ENCODE measurements around the gene FBXW7. TPM values are rescaled to one million over a fixed set of nuclear protein-coding genes. Genes with fewer than 3 reads are reported as not detected.

Gene FBXW7
- total and polyA plus RNA-seq, 2 of the 8 experiments (the other 6 are each of a cell fraction or from before 2014, with no cell fraction given): 6.0 to 26.7 TPM

DNA sequence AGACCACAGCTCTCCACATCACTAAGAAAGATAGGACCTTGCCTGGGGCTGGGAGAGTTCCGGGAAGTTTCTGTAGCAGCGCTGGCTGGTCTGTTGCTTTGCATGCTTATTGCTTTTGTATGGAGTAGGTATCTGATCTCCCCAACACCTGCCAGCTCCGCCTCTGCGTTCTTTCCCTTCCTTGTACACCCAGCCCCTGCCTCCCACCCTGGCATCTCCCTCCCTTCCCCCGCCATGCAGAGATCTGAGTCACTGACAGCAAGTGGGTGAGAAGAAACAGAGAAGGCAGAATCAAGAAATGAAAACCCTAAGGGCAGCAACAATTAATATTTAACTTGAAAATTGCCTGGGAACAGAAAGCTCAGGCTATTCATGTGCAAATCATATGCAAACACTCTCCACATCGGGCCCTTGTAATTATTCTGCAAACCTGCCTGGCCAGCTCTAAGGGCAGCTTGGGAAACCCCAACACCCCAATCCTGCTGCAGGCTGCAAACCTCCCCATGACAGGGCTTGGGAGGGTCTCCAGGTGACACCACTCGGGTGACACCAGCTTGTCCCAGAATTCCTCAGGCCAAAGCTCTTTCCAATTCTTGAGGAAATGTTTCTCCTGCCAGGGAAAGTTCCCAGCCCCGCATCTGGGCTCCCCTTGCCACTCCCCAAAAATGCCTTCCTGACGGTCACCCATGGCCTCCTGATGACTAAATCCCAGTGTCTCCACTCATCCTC, 257.2 kb downstream of the FBXW7 start:
- no peak overlapping the region for H3K56ac ChIP-seq (replicated peaks; ENCODE audit: insufficient read length, low read depth, low read length)
- no peak for DNase-seq (ENCODE audit: low read depth in 1 of 2, low spot score in 2 of 2)
- H3K36me3 ChIP-seq (ENCODE audit: control insufficient read depth in 2 of 4, insufficient read depth in 4 of 4, low read length in 3 of 4): no peaks in the 10 kb centered on the region
- H3K4me3 ChIP-seq (ENCODE audit: extremely low read depth in 1 of 4, insufficient read depth in 2 of 4, low read depth in 3 of 4, low read length in 4 of 4): no peak overlapping the region
- H3K4ac ChIP-seq (replicated peaks; ENCODE audit: insufficient read length, low read depth, low read length): peak overlapping the region; percentile 33
- H3K27me3 ChIP-seq (replicated peaks in 1 of 4; ENCODE audit: control insufficient read depth in 3 of 4, extremely low read depth in 1 of 4, insufficient read depth in 3 of 4, low read length in 3 of 4): no peaks in the 10 kb centered on the region; a peak in 1 of 7 replicates
- H3K23me2 ChIP-seq (ENCODE audit: low read depth, low read length): no peaks in the 10 kb centered on the region; the same call in 1 of the 2 replicates
- no peak overlapping the region for H4K5ac ChIP-seq (ENCODE audit: insufficient read length, low read depth, low read length)
- H3K9ac ChIP-seq (replicated peaks in 1 of 4; ENCODE audit: extremely low read depth in 1 of 4, low read depth in 3 of 4, low read length in 3 of 4): no peak overlapping the region
- H3K14ac ChIP-seq (ENCODE audit: insufficient read length): no peak overlapping the region
- H4K91ac ChIP-seq (replicated peaks; ENCODE audit: insufficient read length, low read length): peak overlapping the region; percentile 75
- H3K27ac ChIP-seq (ENCODE audit: low read depth, low read length): no peak overlapping the region
- H2AK5ac ChIP-seq (ENCODE audit: low read depth, low read length): 0 out of 2 replicates have a peak overlapping the region, but pooled peaks have one; percentile 79
- peak overlapping the region; percentile 25 for H2BK120ac ChIP-seq (replicated peaks; ENCODE audit: low read depth, low read length)
- peaks cover 5 to 19% (median 12%) of the 10 kb centered on the region in 4 experiments for H3K4me1 ChIP-seq (replicated peaks in 1 of 4; ENCODE audit: control insufficient read depth in 3 of 4, insufficient read depth in 4 of 4, low read length in 3 of 4)
- ChIA-PET CTCF (ENCODE audit: partially characterized antibody) (interaction anchor here (1.3 to 2.6 kb wide), 6 partner anchors 10 to 241 kb away, joined by 3 to 8 read pairs (median 4); no protein-coding TSS in a partner anchor), POLR2A (ENCODE audit: partially characterized antibody) (no interaction called here)
- H3K18ac ChIP-seq (ENCODE audit: extremely low read depth, low read length): peak overlapping the region; percentile 52; the same call in 1 of the 2 replicates
- no peak for FAIRE-seq
- H2BK5ac ChIP-seq (ENCODE audit: low read depth, low read length): peak overlapping the region; percentile 84; the same call in 1 of the 2 replicates
- peak overlapping the region; percentile 35 for H2AFZ ChIP-seq (ENCODE audit: low read length)
- peak overlapping the region; percentile 88 for H2BK20ac ChIP-seq (ENCODE audit: low read length)
- H3K79me1 ChIP-seq (ENCODE audit: low read depth, low read length): no peaks in the 10 kb centered on the region
- H2BK12ac ChIP-seq (ENCODE audit: low read depth, low read length): peak overlapping the region; percentile 83
- H3K9me3 ChIP-seq (ENCODE audit: insufficient read depth in 2 of 2, low read depth in 1 of 2, low read length in 1 of 2): no peaks in the 10 kb centered on the region
- no peak overlapping the region for H4K8ac ChIP-seq (ENCODE audit: extremely low read depth, insufficient read depth, low read length)
- no peaks in the 10 kb centered on the region for H4K20me1 ChIP-seq (replicated peaks in 1 of 2; ENCODE audit: control insufficient read depth in 1 of 2, insufficient read depth in 2 of 2, low read length in 2 of 2)
- peak overlapping the region; percentile 35 to 50; a peak in 3 of 4 replicates for H3K4me2 ChIP-seq (ENCODE audit: insufficient read depth in 1 of 2, low read depth in 2 of 2, low read length in 2 of 2)
- H3K79me2 ChIP-seq (ENCODE audit: control insufficient read depth in 1 of 2, insufficient read depth in 2 of 2, low read length in 2 of 2): no peaks in the 10 kb centered on the region
- peak overlapping the region; percentile 21; the same call in 1 of the 2 replicates for H2BK15ac ChIP-seq (ENCODE audit: low read length)
- H3K23ac ChIP-seq (ENCODE audit: insufficient read length): no peak overlapping the region
- WGBS, 2 experiments (ENCODE audit: extremely low coverage in 1 of 2, insufficient coverage in 1 of 2, insufficient read length in 1 of 2, insufficient replicate concordance in 2 of 2, low coverage in 1 of 2, low lambda C conversion rate in 2 of 2, missing lambda C conversion rate in 1 of 2): 62% methylated on average over 9 of the region's 9 CpGs; no CpG with 5 or more reads in 1 of the 2 experiments
- TF ChIP-seq NRF1 (IDR thresholded peaks at IDR 0.05; ENCODE audit: low read depth, low read length): no peak
- TF ChIP-seq CREB1 (IDR thresholded peaks at IDR 0.05): no peak
- TF ChIP-seq ASH2L (IDR thresholded peaks at IDR 0.05; ENCODE audit: low read length): peak; percentile 38
- TF ChIP-seq HDAC2 (IDR thresholded peaks at IDR 0.05; ENCODE audit: borderline replicate concordance in 1 of 2, low read depth in 2 of 2, low read length in 2 of 2): no peak
